ENCODE results near the gene SLIT1. TPM values are rescaled to one million over a fixed set of nuclear protein-coding genes. Genes with fewer than 3 reads are reported as not detected.

The SLIT1 gene
- total and polyA plus RNA-seq, 2 donors (not counting 1 experiment from before 2014, with no cell fraction given): 0.15 to 0.49 TPM

- Histone ChIP-seq H3K9me3 (ENCODE audit: control extremely low read depth in 1 of 3, control insufficient read depth in 2 of 3, insufficient read depth in 1 of 3, low read length in 2 of 3) (no peaks in the 10 kb centered on the region), H3K4me1 (ENCODE audit: control insufficient read depth in 2 of 2, insufficient read depth in 2 of 2, low read length in 2 of 2) (peaks cover 0 to 7% of the 10 kb centered on the region in 2 donors), H3K4me2 (replicated peaks; ENCODE audit: low read depth, low read length, poor library complexity, severe bottlenecking) (no peak overlapping the region), H3K36me3 (replicated peaks in 1 of 2; ENCODE audit: control extremely low read depth in 1 of 2, control insufficient read depth in 1 of 2, extremely low read depth in 1 of 2, insufficient read depth in 2 of 2, low read length in 1 of 2) (no peaks in the 10 kb centered on the region), H2AFZ (ENCODE audit: insufficient read depth, low read depth, low read length, poor library complexity, severe bottlenecking) (no peak overlapping the region), H3K79me2 (ENCODE audit: control insufficient read depth, insufficient read depth, low read length) (no peaks in the 10 kb centered on the region), H3K9ac (ENCODE audit: low read length) (no peak overlapping the region), H4K20me1 (ENCODE audit: control insufficient read depth, insufficient read depth, low read length, poor library complexity, severe bottlenecking) (peaks cover 4% of the 10 kb centered on the region), H3K4me3 (ENCODE audit: control extremely low read depth in 1 of 5, extremely low read depth in 1 of 5, insufficient read depth in 1 of 5, low read depth in 2 of 5, low read length in 4 of 5) (no peak overlapping the region), H3K27me3 (replicated peaks in 1 of 4; ENCODE audit: control extremely low read depth in 1 of 4, control insufficient read depth in 3 of 4, insufficient read depth in 4 of 4, low read length in 3 of 4) (no peaks in the 10 kb centered on the region), H3K27ac (ENCODE audit: low read length in 2 of 2) (no peak overlapping the region)
- H3K27ac Mint-ChIP-seq: no peak overlapping the region
- peaks cover 7% of the 10 kb centered on the region for H3K4me1 Mint-ChIP-seq
- TF ChIP-seq CTCF (IDR thresholded peaks at IDR 0.05) (no peak), EZH2 (IDR thresholded peaks at IDR 0.05; ENCODE audit: borderline replicate concordance, insufficient read depth, low read depth, low read length, poor library complexity, severe bottlenecking) (no peak)
- no peaks in the 10 kb centered on the region for H3K9me3 Mint-ChIP-seq (ENCODE audit: insufficient read depth)
- no peak overlapping the region for H3K4me3 Mint-ChIP-seq
- DNase-seq (no peak), ATAC-seq (ENCODE audit: low read depth) (no peak)
- ChIA-PET CTCF (interaction anchor here (0.5 to 1.1 kb wide), 2 partner anchors 29 to 38 kb away, joined by 3 to 4 read pairs; no protein-coding TSS in a partner anchor), POLR2A (no interaction called here)
- H3K27me3 Mint-ChIP-seq: no peaks in the 10 kb centered on the region
- 75% methylated on average over 2 of the region's 4 CpGs for WGBS (ENCODE audit: insufficient coverage)
- intact Hi-C loops (cut with micrococcal nuclease): no loop called here
Observed at GRCh38 chr10:96995851-96996250, 189.9 kb downstream of the SLIT1 start.

GRCh38 chr10:96992721-96993120 lies 193.0 kb downstream of the SLIT1 start:
- no peak for ATAC-seq (ENCODE audit: low read depth)
- H3K9ac ChIP-seq (ENCODE audit: low read length): no peak overlapping the region
- Mint-ChIP-seq H3K9me3 (ENCODE audit: insufficient read depth) (no peaks in the 10 kb centered on the region), H3K27ac (no peak overlapping the region), H3K27me3 (no peaks in the 10 kb centered on the region), H3K4me3 (no peak overlapping the region), H3K4me1 (peaks cover 7% of the 10 kb centered on the region)
- ChIA-PET CTCF (no interaction called here), POLR2A (no interaction called here)
- 20% methylated on average over 1 of the region's 1 CpG for WGBS (ENCODE audit: insufficient coverage)
- H3K4me3 ChIP-seq (ENCODE audit: control extremely low read depth in 1 of 5, extremely low read depth in 1 of 5, insufficient read depth in 1 of 5, low read depth in 2 of 5, low read length in 4 of 5): no peak overlapping the region
- intact Hi-C loops (cut with micrococcal nuclease): no loop called here
- peaks cover 0 to 7% of the 10 kb centered on the region in 2 donors for H3K4me1 ChIP-seq (ENCODE audit: control insufficient read depth in 2 of 2, insufficient read depth in 2 of 2, low read length in 2 of 2)
- no peak for DNase-seq
- H3K27me3 ChIP-seq (replicated peaks in 1 of 4; ENCODE audit: control extremely low read depth in 1 of 4, control insufficient read depth in 3 of 4, insufficient read depth in 4 of 4, low read length in 3 of 4): no peaks in the 10 kb centered on the region
- H3K79me2 ChIP-seq (ENCODE audit: control insufficient read depth, insufficient read depth, low read length): no peaks in the 10 kb centered on the region
- no peak overlapping the region for H3K4me2 ChIP-seq (replicated peaks; ENCODE audit: low read depth, low read length, poor library complexity, severe bottlenecking)
- H2AFZ ChIP-seq (ENCODE audit: insufficient read depth, low read depth, low read length, poor library complexity, severe bottlenecking): no peak overlapping the region
- peaks cover 4% of the 10 kb centered on the region for H4K20me1 ChIP-seq (ENCODE audit: control insufficient read depth, insufficient read depth, low read length, poor library complexity, severe bottlenecking)
- TF ChIP-seq EZH2 (IDR thresholded peaks at IDR 0.05; ENCODE audit: borderline replicate concordance, insufficient read depth, low read depth, low read length, poor library complexity, severe bottlenecking) (no peak), CTCF (IDR thresholded peaks at IDR 0.05) (no peak)
- H3K36me3 ChIP-seq (replicated peaks in 1 of 2; ENCODE audit: control extremely low read depth in 1 of 2, control insufficient read depth in 1 of 2, extremely low read depth in 1 of 2, insufficient read depth in 2 of 2, low read length in 1 of 2): peaks cover 0 to 5% of the 10 kb centered on the region in 2 experiments
- no peaks in the 10 kb centered on the region for H3K9me3 ChIP-seq (ENCODE audit: control extremely low read depth in 1 of 3, control insufficient read depth in 2 of 3, insufficient read depth in 1 of 3, low read length in 2 of 3)
- H3K27ac ChIP-seq (ENCODE audit: low read length in 2 of 2): no peak overlapping the region
